GM23338 (cell line): ENCODE measurements around the gene BRSK2. TPM values are rescaled to one million over a fixed set of nuclear protein-coding genes. Genes with fewer than 3 reads are reported as not detected.

Source experiments
- ATAC-seq: fragments of 200-7000 bp; cut with Tn5 transposase; 3 replicates; pipeline ENCODE4 v1.9.1; 2020
- DNase-seq: peaks from one replicate; pipeline ENCODE4 v3.0.0-alpha.2; 2015; ENCODE audit warnings: low spot score
- H2AFZ ChIP-seq: fragments of 200-600 bp; sonication (generic); 2 replicates; pipeline ENCODE4 v1.8.0; 2016; ENCODE audit warnings: antibody characterized with exemption, mild to moderate bottlenecking, moderate library complexity
- H3F3A ChIP-seq: fragments of 200-600 bp; sonication (generic); replicated peaks from 2 replicates; pipeline ENCODE4 v1.8.0; 2017; ENCODE audit warnings: antibody characterized with exemption, mixed run types, low read depth
- H3K27ac ChIP-seq: fragments of 200-600 bp; sonication (generic); 2 replicates; pipeline ENCODE4 v1.6.1; 2016; ENCODE audit warnings: low read depth
- H3K27me3 ChIP-seq: fragments of 200-600 bp; sonication (generic); 2 replicates; pipeline ENCODE4 v1.8.0; 2016; ENCODE audit warnings: mild to moderate bottlenecking, mixed run types, moderate library complexity; ENCODE audit not compliant: insufficient read depth
- H3K36me3 ChIP-seq: fragments of 200-600 bp; sonication (generic); 2 replicates; pipeline ENCODE4 v1.8.0; 2016; ENCODE audit warnings: mild to moderate bottlenecking; ENCODE audit not compliant: insufficient read depth
- H3K4me1 ChIP-seq: fragments of 200-600 bp; sonication (generic); 2 replicates; pipeline ENCODE4 v1.8.0; 2016; ENCODE audit warnings: mild to moderate bottlenecking, moderate library complexity; ENCODE audit not compliant: insufficient read depth
- H3K4me2 ChIP-seq: fragments of 200-600 bp; sonication (generic); 2 replicates; pipeline ENCODE4 v1.7.1; 2017; ENCODE audit warnings: mixed run types
- H3K4me3 ChIP-seq: fragments of 200-600 bp; sonication (generic); 2 replicates; pipeline ENCODE4 v1.6.1; 2016; ENCODE audit warnings: mixed run types
- H3K79me2 ChIP-seq: fragments of 200-600 bp; sonication (generic); replicated peaks from 2 replicates; pipeline ENCODE4 v1.8.0; 2017; ENCODE audit warnings: mild to moderate bottlenecking; ENCODE audit not compliant: insufficient read depth
- H3K9me2 ChIP-seq: fragments of 200-600 bp; sonication (generic); 2 replicates; pipeline ENCODE4 v1.8.0; 2017; ENCODE audit not compliant: insufficient read depth
- H4K20me1 ChIP-seq: fragments of 200-600 bp; sonication (generic); replicated peaks from 2 replicates; pipeline ENCODE4 v1.8.0; 2017; ENCODE audit warnings: mild to moderate bottlenecking; ENCODE audit not compliant: insufficient read depth
- H3K27ac Mint-ChIP-seq: 2 replicates; pipeline ENCODE4 v1.8.0; 2020; ENCODE audit warnings: inconsistent platforms, mild to moderate bottlenecking, moderate library complexity, mixed read lengths
- H3K27me3 Mint-ChIP-seq: 3 replicates; pipeline ENCODE4 v1.8.0; 2022; ENCODE audit warnings: low read depth, mild to moderate bottlenecking, moderate library complexity, mixed read lengths, inconsistent platforms; ENCODE audit not compliant: insufficient read depth, poor library complexity
- H3K36me3 Mint-ChIP-seq: 3 replicates; pipeline ENCODE4 v1.8.0; 2021; ENCODE audit warnings: low read depth, mild to moderate bottlenecking, inconsistent platforms, moderate library complexity, mixed read lengths
- H3K4me1 Mint-ChIP-seq: 3 replicates; pipeline ENCODE4 v1.8.0; 2020; ENCODE audit warnings: mild to moderate bottlenecking, inconsistent platforms, mixed read lengths
- H3K4me3 Mint-ChIP-seq: 3 replicates; pipeline ENCODE4 v1.8.0; 2021; ENCODE audit warnings: moderate library complexity, mild to moderate bottlenecking, inconsistent platforms, mixed read lengths
- H3K9me3 Mint-ChIP-seq: 3 replicates; pipeline ENCODE4 v1.8.0; 2020; ENCODE audit warnings: moderate library complexity, mild to moderate bottlenecking, inconsistent platforms, mixed read lengths
- CREB1 ChIP-seq: fragments of 250-450 bp; sonication (Bioruptor Pico); IDR thresholded peaks from 2 replicates; pipeline ENCODE4 v1.5.0; 2020; ENCODE audit warnings: low read depth, mild to moderate bottlenecking, moderate library complexity
- ETS1 ChIP-seq: IDR thresholded peaks from 2 replicates; pipeline ENCODE4 v1.6.1; 2016; ENCODE audit warnings: antibody characterized with exemption
- EZH2 ChIP-seq: fragments of 200-600 bp; sonication (generic); IDR thresholded peaks from one replicate; pipeline ENCODE4 v1.8.0; 2017; ENCODE audit warnings: antibody characterized with exemption, mild to moderate bottlenecking, low read depth; ENCODE audit not compliant: unreplicated experiment
- EZH2phosphoT487 ChIP-seq: fragments of 200-600 bp; sonication (generic); IDR thresholded peaks from one replicate; pipeline ENCODE4 v1.8.1; 2018; ENCODE audit warnings: antibody characterized with exemption; ENCODE audit not compliant: unreplicated experiment
- JUNB ChIP-seq: IDR thresholded peaks from one replicate; pipeline ENCODE4 v1.6.1; 2016; ENCODE audit warnings: antibody characterized with exemption; ENCODE audit not compliant: unreplicated experiment
- NANOG ChIP-seq: IDR thresholded peaks from 2 replicates; pipeline ENCODE4 v1.6.1; 2016; ENCODE audit warnings: antibody characterized with exemption, borderline replicate concordance
- POLR2AphosphoS5 ChIP-seq: IDR thresholded peaks from 2 replicates; pipeline ENCODE4 v1.6.1; 2016; ENCODE audit warnings: antibody characterized with exemption, low read depth
- REST ChIP-seq: IDR thresholded peaks from one replicate; pipeline ENCODE4 v1.6.1; 2018; ENCODE audit warnings: antibody characterized with exemption; ENCODE audit not compliant: unreplicated experiment
- STAT1 ChIP-seq: IDR thresholded peaks from one replicate; pipeline ENCODE4 v1.6.1; 2016; ENCODE audit warnings: antibody characterized with exemption; ENCODE audit not compliant: unreplicated experiment
- ZNF114 ChIP-seq: fragments of 250-450 bp; sonication (Bioruptor Pico); IDR thresholded peaks from 2 replicates; pipeline ENCODE4 v1.5.0; 2020; ENCODE audit warnings: mild to moderate bottlenecking, moderate library complexity
- ZNF331 ChIP-seq: fragments of 250-450 bp; sonication (Bioruptor Pico); IDR thresholded peaks from 2 replicates; pipeline ENCODE4 v1.5.0; 2020; ENCODE audit warnings: low read depth, mild to moderate bottlenecking, moderate library complexity
- polyA plus RNA-seq: library from polyadenylated mRNA; unstranded; fragments of >200 nt; fragmentation: Nextera tagmentation; extraction: Ambion mirVana; gene quantifications from 2 replicates; pipeline ENCODE4 v1.2.1, GENCODE V29; 2016
- total RNA-seq: library from RNA; depleted of rRNA; stranded (reverse); fragments of >200 nt; shearing (Covaris generic); gene quantifications from 2 replicates; pipeline ENCODE4 v1.2.3, GENCODE V29; 2014

The BRSK2 gene
- total and polyA plus RNA-seq, 2 experiments from 2014 or later, result 7.2 to 20.3 TPM

- Mint-ChIP-seq H3K27ac (no peak overlapping the region; the same call in 1 of the 2 replicates), H3K27me3 (peaks cover 2% of the 10 kb centered on the region), H3K4me1 (no peaks in the 10 kb centered on the region), H3K36me3 (peaks cover 5% of the 10 kb centered on the region; the same call in 1 of the 3 replicates), H3K4me3 (no peak overlapping the region), H3K9me3 (no peaks in the 10 kb centered on the region; the same call in 2 of the 3 replicates)
- H3K4me1 ChIP-seq, result no peaks in the 10 kb centered on the region
- no peak overlapping the region for H3K27ac ChIP-seq
- peaks cover 7% of the 10 kb centered on the region for H4K20me1 ChIP-seq
- TF ChIP-seq STAT1 (no peak), ZNF114 (CRISPR knock-in tag) (no peak), NANOG (no peak), ZNF331 (CRISPR knock-in tag) (no peak)
- H3K79me2 ChIP-seq, result no peaks in the 10 kb centered on the region
- H3K9me2 ChIP-seq, result no peaks in the 10 kb centered on the region
- H3K4me2 ChIP-seq, result no peak overlapping the region
- no peaks in the 10 kb centered on the region for H3K27me3 ChIP-seq
- DNase-seq (no peak), ATAC-seq (no peak)
- no peak overlapping the region for H2AFZ ChIP-seq
- no peaks in the 10 kb centered on the region for H3K36me3 ChIP-seq
- H3F3A ChIP-seq, result no peaks in the 10 kb centered on the region
- no peak overlapping the region for H3K4me3 ChIP-seq
Observed at GRCh38 chr11:1478544-1478943, 88.8 kb downstream of the BRSK2 start.

- H3K4me2 ChIP-seq, result no peak overlapping the region
- H3F3A ChIP-seq, result no peaks in the 10 kb centered on the region
- H3K4me3 ChIP-seq, result no peak overlapping the region
- H3K27ac ChIP-seq, result no peak overlapping the region
- Mint-ChIP-seq H3K4me1 (no peaks in the 10 kb centered on the region), H3K36me3 (peaks cover 5% of the 10 kb centered on the region; the same call in 1 of the 3 replicates), H3K27me3 (peaks cover 3% of the 10 kb centered on the region), H3K9me3 (no peaks in the 10 kb centered on the region; the same call in 2 of the 3 replicates), H3K27ac (no peak overlapping the region; the same call in 1 of the 2 replicates), H3K4me3 (no peak overlapping the region)
- H3K36me3 ChIP-seq, result no peaks in the 10 kb centered on the region
- H4K20me1 ChIP-seq, result peaks cover 7% of the 10 kb centered on the region
- no peaks in the 10 kb centered on the region for H3K27me3 ChIP-seq
- H3K4me1 ChIP-seq, result no peaks in the 10 kb centered on the region
- no peak for TF ChIP-seq ZNF331 (CRISPR knock-in tag)
- TF ChIP-seq EZH2, result no peak
- TF ChIP-seq CREB1 (CRISPR knock-in tag), result no peak
- no peak for TF ChIP-seq ZNF114 (CRISPR knock-in tag)
- no peak for TF ChIP-seq EZH2phosphoT487
- no peak for TF ChIP-seq JUNB
- TF ChIP-seq ETS1, result no peak
- TF ChIP-seq REST, result no peak
- TF ChIP-seq POLR2AphosphoS5, result no peak
- no peak for DNase-seq
- H3K9me2 ChIP-seq, result no peaks in the 10 kb centered on the region
- ATAC-seq, result no peak
- H3K79me2 ChIP-seq, result no peaks in the 10 kb centered on the region
- H2AFZ ChIP-seq, result no peak overlapping the region
Observed at GRCh38 chr11:1479006-1479677, 89.4 kb downstream of the BRSK2 start.
